SH-SY5Y (cell line): ENCODE data around the gene STPG4.

Source experiments
- GATA2 ChIP-seq: IDR thresholded peaks from 2 replicates; pipeline ENCODE4 v1.6.1; 2011; ENCODE audit warnings: mild to moderate bottlenecking, low read depth, low read length
- GATA3 ChIP-seq: IDR thresholded peaks from 2 replicates; pipeline ENCODE4 v1.6.1; 2011; ENCODE audit warnings: low read depth, mild to moderate bottlenecking, low read length, moderate library complexity

GRCh38 chr2:47196499-47196898 is 41.4 kb upstream of the STPG4 start:
- no peak for TF ChIP-seq GATA3
- no peak for TF ChIP-seq GATA2
